GM20000 (cell line): ENCODE measurements around the gene AMN.
A peak's percentile ranks its signal among the peaks of the same experiment; 100 is the strongest.

Experiments used
- DNase-seq: peaks from one replicate; pipeline ENCODE4 v3.0.0; 2012; ENCODE audit warnings: low spot score
- TF ChIP-seq, protein P1 (sequence below): IDR thresholded peaks from 2 replicates; pipeline ENCODE4 v1.5.1; 2012; ENCODE audit warnings: mild to moderate bottlenecking, control low read depth; ENCODE audit errors: extremely low read depth, missing control alignments

The AMN gene

DNA sequence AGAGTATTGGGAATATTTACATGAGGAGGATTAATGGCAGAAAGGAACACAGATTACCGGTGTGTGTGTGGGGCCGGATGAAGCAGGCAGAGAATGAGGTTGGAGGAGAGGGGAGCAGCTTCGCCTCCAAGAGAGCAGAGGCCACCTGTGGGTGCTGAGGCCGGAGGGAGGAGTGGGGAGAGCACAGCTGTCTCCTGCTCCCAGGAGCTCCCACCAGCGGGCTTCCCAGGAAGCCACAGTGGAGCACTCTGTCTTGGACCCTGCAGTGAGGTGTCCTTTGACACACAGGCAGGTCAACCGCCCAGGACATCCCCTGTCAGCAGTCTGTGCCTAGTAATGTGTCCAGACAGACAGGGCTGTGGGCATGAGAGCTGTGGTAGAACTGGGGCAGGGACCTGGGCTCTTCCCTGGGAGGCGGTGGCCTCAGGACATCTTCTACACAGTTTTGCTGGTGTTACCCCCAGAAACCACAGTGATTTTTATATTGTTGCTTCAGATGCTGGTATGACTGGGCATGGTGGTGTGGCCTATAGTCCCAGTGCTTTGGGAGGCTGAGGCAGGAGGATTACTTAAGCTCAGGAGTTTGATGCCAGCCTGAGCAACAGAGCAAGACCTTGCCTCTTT is 18.5 kb upstream of the AMN start:
- TF ChIP-seq, protein P1, sequence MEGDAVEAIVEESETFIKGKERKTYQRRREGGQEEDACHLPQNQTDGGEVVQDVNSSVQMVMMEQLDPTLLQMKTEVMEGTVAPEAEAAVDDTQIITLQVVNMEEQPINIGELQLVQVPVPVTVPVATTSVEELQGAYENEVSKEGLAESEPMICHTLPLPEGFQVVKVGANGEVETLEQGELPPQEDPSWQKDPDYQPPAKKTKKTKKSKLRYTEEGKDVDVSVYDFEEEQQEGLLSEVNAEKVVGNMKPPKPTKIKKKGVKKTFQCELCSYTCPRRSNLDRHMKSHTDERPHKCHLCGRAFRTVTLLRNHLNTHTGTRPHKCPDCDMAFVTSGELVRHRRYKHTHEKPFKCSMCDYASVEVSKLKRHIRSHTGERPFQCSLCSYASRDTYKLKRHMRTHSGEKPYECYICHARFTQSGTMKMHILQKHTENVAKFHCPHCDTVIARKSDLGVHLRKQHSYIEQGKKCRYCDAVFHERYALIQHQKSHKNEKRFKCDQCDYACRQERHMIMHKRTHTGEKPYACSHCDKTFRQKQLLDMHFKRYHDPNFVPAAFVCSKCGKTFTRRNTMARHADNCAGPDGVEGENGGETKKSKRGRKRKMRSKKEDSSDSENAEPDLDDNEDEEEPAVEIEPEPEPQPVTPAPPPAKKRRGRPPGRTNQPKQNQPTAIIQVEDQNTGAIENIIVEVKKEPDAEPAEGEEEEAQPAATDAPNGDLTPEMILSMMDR = no peak
- DNase-seq = no peak

DNA sequence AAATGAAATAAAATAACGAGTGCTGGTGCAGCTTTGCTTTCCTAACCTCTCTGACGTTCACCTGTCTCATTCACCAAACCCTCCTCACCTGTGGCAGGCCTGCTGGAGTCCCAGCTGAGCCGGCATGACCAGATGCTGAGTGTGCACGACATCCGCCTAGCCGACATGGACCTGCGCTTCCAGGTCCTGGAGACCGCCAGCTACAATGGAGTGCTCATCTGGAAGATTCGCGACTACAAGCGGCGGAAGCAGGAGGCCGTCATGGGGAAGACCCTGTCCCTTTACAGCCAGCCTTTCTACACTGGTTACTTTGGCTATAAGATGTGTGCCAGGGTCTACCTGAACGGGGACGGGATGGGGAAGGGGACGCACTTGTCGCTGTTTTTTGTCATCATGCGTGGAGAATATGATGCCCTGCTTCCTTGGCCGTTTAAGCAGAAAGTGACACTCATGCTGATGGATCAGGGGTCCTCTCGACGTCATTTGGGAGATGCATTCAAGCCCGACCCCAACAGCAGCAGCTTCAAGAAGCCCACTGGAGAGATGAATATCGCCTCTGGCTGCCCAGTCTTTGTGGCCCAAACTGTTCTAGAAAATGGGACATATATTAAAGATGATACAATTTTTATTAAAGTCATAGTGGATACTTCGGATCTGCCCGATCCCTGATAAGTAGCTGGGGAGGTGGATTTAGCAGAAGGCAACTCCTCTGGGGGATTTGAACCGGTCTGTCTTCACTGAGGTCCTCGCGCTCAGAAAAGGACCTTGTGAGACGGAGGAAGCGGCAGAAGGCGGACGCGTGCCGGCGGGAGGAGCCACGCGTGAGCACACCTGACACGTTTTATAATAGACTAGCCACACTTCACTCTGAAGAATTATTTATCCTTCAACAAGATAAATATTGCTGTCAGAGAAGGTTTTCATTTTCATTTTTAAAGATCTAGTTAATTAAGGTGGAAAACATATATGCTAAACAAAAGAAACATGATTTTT is 17.1 kb upstream of the AMN start:
- TF ChIP-seq, protein P1 = no peak

DNA sequence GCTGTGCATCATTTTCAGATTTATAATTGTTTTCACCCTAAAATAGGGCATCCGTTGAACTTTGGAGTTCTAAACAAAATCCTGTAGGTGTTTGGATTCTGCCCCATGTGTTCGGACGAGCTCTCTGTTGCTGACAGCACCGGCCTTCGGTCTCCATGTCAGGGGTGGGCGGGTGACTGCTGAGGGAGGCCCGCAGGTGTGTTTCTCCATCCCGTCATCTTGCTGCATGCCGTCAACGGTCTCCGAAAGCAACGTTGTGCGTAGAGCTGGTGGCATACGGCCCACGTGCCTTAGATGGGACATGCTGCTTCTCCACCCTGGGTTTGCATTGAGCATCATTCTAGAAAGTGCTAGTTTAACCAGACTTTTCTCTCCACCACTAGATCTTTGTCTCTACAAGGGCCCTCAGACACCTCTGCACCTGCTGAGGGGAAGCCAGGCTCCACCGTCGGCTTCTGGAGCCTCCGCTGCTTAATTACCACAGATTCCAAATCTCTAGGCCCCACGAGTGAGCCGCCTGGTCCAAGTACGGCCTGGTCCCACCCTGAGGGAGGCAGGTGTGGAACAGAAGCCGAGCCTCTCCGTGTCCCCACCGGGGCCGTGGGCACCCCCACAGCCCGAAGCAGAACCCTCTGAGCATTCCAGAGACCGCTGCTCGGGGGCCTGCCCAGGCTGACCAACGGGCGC is 15.7 kb upstream of the AMN start:
- DNase-seq = no peak
- TF ChIP-seq, protein P1 = no peak

More for the DNA sequence above, 17.1 kb upstream of the AMN start:
- DNase-seq = no peak

DNA sequence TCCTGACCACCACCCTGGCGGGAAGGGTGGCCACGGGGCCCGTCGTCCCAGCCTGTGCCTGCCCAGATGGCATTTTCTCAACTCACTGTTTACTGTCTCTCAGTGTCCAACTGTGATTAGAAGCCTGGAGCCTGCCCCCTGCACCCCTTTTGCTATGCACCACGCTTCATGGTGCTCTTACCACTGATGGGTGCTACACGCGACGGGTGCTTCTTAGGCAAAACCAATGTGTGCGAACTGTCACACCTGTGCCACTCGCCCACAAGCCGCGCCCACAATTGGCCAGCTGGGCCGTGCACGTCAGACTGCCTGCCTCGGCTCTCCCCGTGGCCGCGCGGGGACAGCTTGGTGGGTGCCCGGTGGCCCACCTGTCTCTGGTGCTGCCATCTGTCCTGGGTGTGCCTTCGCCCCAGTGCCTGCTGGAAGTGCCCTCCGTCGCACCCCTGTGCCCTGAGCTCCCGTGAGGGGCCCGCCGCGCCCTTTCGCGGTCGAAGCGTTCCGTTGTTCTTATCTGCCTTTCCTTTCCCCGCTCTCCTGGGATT is 15.1 kb upstream of the AMN start:
- DNase-seq = peak; percentile 25
- TF ChIP-seq, protein P1 = no peak

DNA sequence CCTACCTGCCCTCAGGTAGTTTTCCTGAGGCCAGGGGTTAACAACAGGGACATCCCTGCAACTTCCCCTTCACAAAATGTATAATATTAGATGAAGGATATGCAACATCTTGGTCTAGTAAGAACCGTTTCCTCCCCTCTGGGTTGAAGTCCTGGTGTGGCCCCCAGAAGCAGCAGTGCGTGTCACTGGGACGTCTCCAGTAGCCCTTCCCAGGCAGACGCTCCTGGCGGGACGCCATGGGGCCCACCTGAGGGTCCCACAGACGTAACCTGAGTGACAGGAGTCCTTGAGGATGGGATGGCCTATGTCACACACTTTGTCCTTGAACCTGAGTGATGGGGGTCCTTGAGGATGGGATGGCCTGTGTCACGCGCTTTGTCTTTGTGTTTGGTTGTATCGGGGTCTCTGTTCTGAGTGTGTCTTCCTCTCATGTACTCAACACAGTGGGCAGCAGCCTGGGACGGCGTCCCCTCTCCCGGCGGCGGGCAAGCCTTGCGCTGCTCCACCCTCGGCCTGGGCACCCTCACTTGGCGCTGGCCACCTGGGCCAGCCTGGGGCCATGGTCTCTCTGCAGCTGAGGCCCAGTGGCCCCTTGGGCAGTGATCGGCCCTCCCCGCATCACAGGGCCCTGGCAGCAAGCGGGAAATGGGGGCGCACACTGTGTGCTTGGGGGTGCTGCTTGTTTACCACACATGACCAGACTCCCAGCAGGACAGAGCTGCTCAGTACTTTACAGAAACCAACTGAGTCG is 14.3 kb upstream of the AMN start:
- TF ChIP-seq, protein P1 = no peak
- peak; percentile 31 for DNase-seq

DNA sequence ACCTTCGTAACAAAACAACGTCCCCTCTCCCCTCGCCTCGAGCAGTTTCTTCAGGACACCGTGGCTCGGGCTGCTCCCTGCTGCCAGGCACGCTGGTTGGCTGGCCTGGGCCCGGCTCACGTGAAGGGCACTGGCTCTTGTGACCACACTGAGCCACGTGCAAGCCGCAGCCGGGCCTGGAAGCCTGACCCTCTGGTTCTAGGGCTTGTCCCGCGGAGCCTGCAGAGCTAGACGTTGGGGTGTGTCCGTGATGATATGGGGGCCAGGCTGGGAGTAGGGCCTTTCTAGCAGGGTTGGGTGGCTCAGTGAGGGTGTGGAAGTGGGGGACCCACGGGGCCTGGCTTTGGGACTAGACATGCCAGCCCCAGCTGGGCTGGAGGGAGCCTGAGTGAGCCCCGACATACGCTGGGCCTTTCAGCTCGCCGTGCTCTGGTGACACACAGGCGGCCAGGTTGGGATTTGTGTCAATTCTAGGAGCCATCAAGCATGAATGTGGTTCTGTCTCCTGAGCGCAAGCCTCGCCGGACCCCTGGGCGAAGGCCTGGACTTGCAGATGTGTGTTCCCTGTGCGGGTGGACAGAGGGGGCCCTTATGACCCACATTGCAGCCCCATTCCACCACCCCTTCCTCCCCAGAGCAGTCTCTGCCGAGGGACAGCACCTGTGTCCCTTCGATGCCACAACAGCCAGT is 13.6 kb upstream of the AMN start:
- TF ChIP-seq, protein P1 = no peak
- DNase-seq = no peak
